MM.1S (cell line): ENCODE results near the gene CFD.

ENCODE experiments used
- DNase-seq: peaks from one replicate; pipeline ENCODE4 v3.0.0-alpha.2; 2015
- H2AFZ ChIP-seq: fragments of 300-600 bp; sonication (generic); 2 replicates; pipeline ENCODE4 v1.6.0; 2016; ENCODE audit warnings: antibody characterized with exemption, low read length
- H3F3A ChIP-seq: fragments of 300-600 bp; sonication (generic); 2 replicates; pipeline ENCODE4 v1.6.1; 2016; ENCODE audit warnings: mild to moderate bottlenecking, antibody characterized with exemption, low read length, moderate library complexity, mixed read lengths; ENCODE audit not compliant: insufficient read depth
- H3K27ac ChIP-seq: fragments of 300-600 bp; sonication (generic); 2 replicates; pipeline ENCODE4 v1.5.1; 2016; ENCODE audit warnings: mild to moderate bottlenecking, low read length
- H3K27me3 ChIP-seq: fragments of 300-600 bp; sonication (generic); replicated peaks from 2 replicates; pipeline ENCODE4 v1.6.0; 2016; ENCODE audit warnings: low read length; ENCODE audit not compliant: insufficient read depth
- H3K36me3 ChIP-seq: fragments of 300-600 bp; sonication (generic); replicated peaks from 2 replicates; pipeline ENCODE4 v1.6.1; 2016; ENCODE audit warnings: mild to moderate bottlenecking, low read length, mixed read lengths; ENCODE audit not compliant: insufficient read depth
- H3K4me1 ChIP-seq: fragments of 300-600 bp; sonication (generic); 2 replicates; pipeline ENCODE4 v1.6.1; 2016; ENCODE audit warnings: low read length, mixed read lengths
- H3K4me2 ChIP-seq: fragments of 300-600 bp; sonication (generic); 2 replicates; pipeline ENCODE4 v1.6.0; 2016; ENCODE audit warnings: low read depth, low read length
- H3K4me3 ChIP-seq: fragments of 300-600 bp; sonication (generic); 2 replicates; pipeline ENCODE4 v1.5.1; 2016; ENCODE audit warnings: low read length, mixed read lengths
- H3K79me2 ChIP-seq: fragments of 300-600 bp; sonication (generic); 2 replicates; pipeline ENCODE4 v1.6.1; 2016; ENCODE audit warnings: mixed run types, low read length, mixed read lengths
- H3K9ac ChIP-seq: fragments of 300-600 bp; sonication (generic); 2 replicates; pipeline ENCODE4 v1.6.1; 2016; ENCODE audit warnings: low read length, mixed read lengths
- H3K9me2 ChIP-seq: fragments of 300-600 bp; sonication (generic); replicated peaks from 2 replicates; pipeline ENCODE4 v1.6.1; 2016; ENCODE audit warnings: mild to moderate bottlenecking, low read length, mixed read lengths; ENCODE audit not compliant: insufficient read depth
- H3K9me3 ChIP-seq: fragments of 300-600 bp; sonication (generic); replicated peaks from 2 replicates; pipeline ENCODE4 v1.6.1; 2016; ENCODE audit warnings: mild to moderate bottlenecking, low read length, mixed read lengths; ENCODE audit not compliant: insufficient read depth
- H4K20me1 ChIP-seq: fragments of 300-600 bp; sonication (generic); 2 replicates; pipeline ENCODE4 v1.6.1; 2016; ENCODE audit warnings: mild to moderate bottlenecking, low read length, moderate library complexity, mixed read lengths; ENCODE audit not compliant: insufficient read depth
- CTCF ChIP-seq: fragments of 300-600 bp; sonication (generic); IDR thresholded peaks from 2 replicates; pipeline ENCODE4 v1.5.1; 2016; ENCODE audit warnings: antibody characterized with exemption, low read length, mixed read lengths
- EZH2 ChIP-seq: fragments of 300-600 bp; sonication (generic); optimal IDR thresholded peaks from 2 replicates; pipeline ENCODE3; 2017; ENCODE audit warnings: low read depth, mild to moderate bottlenecking, antibody characterized with exemption, low read length, mixed read lengths
- EZH2phosphoT487 ChIP-seq: fragments of 300-600 bp; sonication (generic); IDR thresholded peaks from 2 replicates; pipeline ENCODE4 v1.6.1; 2018; ENCODE audit warnings: antibody characterized with exemption, low read length

CFD gene

GRCh38 chr19:901216-902092 is 42.0 kb downstream of the CFD start:
- no peaks in the 10 kb centered on the region for H3F3A ChIP-seq

GRCh38 chr19:902093-902370 is 42.6 kb downstream of the CFD start:
- H3K79me2 ChIP-seq, result peaks cover under 1% of the 10 kb centered on the region

More at GRCh38 chr19:901216-902092, 42.0 kb downstream of the CFD start:
- Histone ChIP-seq H3K4me1 (no peaks in the 10 kb centered on the region), H3K9me3 (no peaks in the 10 kb centered on the region), H3K27ac (no peak overlapping the region), H3K9me2 (no peaks in the 10 kb centered on the region), H3K4me3 (no peak overlapping the region), H2AFZ (no peak overlapping the region), H3K9ac (no peak overlapping the region), H3K36me3 (no peaks in the 10 kb centered on the region), H3K27me3 (no peaks in the 10 kb centered on the region), H3K4me2 (no peak overlapping the region), H4K20me1 (no peaks in the 10 kb centered on the region), H3K79me2 (no peaks in the 10 kb centered on the region)
- DNase-seq, result no peak
- TF ChIP-seq CTCF (no peak), EZH2 (no peak), EZH2phosphoT487 (no peak)

GRCh38 chr19:902446-903226 is 43.2 kb downstream of the CFD start:
- H3K9me3 ChIP-seq, result no peaks in the 10 kb centered on the region
- H3K9ac ChIP-seq, result no peak overlapping the region
- no peak for TF ChIP-seq EZH2phosphoT487
- no peak for TF ChIP-seq EZH2
- no peak for TF ChIP-seq CTCF
- DNase-seq, result no peak
- H3K27me3 ChIP-seq, result no peaks in the 10 kb centered on the region
- H3K27ac ChIP-seq, result no peak overlapping the region
- H3K4me1 ChIP-seq, result no peaks in the 10 kb centered on the region
- H3K4me3 ChIP-seq, result no peak overlapping the region
- no peaks in the 10 kb centered on the region for H3F3A ChIP-seq
- no peaks in the 10 kb centered on the region for H3K36me3 ChIP-seq
- no peaks in the 10 kb centered on the region for H3K9me2 ChIP-seq
- H4K20me1 ChIP-seq, result no peaks in the 10 kb centered on the region
- H3K4me2 ChIP-seq, result no peak overlapping the region
- peaks cover 7% of the 10 kb centered on the region for H3K79me2 ChIP-seq
- no peak overlapping the region for H2AFZ ChIP-seq

More at GRCh38 chr19:902093-902370, 42.6 kb downstream of the CFD start:
- no peak overlapping the region for H3K9ac ChIP-seq
- no peaks in the 10 kb centered on the region for H4K20me1 ChIP-seq
- no peak for DNase-seq
- H3K4me3 ChIP-seq, result no peak overlapping the region
- no peaks in the 10 kb centered on the region for H3K36me3 ChIP-seq
- H3K9me2 ChIP-seq, result no peaks in the 10 kb centered on the region
- no peaks in the 10 kb centered on the region for H3K9me3 ChIP-seq
- no peak overlapping the region for H2AFZ ChIP-seq
- H3K4me2 ChIP-seq, result no peak overlapping the region
- H3K27me3 ChIP-seq, result no peaks in the 10 kb centered on the region
- TF ChIP-seq CTCF, result no peak
- no peak for TF ChIP-seq EZH2
- TF ChIP-seq EZH2phosphoT487, result no peak
- no peaks in the 10 kb centered on the region for H3K4me1 ChIP-seq
- H3F3A ChIP-seq, result no peaks in the 10 kb centered on the region
- H3K27ac ChIP-seq, result no peak overlapping the region
